Measurements from ENCODE around the gene ADARB1.

The ADARB1 gene

DNA sequence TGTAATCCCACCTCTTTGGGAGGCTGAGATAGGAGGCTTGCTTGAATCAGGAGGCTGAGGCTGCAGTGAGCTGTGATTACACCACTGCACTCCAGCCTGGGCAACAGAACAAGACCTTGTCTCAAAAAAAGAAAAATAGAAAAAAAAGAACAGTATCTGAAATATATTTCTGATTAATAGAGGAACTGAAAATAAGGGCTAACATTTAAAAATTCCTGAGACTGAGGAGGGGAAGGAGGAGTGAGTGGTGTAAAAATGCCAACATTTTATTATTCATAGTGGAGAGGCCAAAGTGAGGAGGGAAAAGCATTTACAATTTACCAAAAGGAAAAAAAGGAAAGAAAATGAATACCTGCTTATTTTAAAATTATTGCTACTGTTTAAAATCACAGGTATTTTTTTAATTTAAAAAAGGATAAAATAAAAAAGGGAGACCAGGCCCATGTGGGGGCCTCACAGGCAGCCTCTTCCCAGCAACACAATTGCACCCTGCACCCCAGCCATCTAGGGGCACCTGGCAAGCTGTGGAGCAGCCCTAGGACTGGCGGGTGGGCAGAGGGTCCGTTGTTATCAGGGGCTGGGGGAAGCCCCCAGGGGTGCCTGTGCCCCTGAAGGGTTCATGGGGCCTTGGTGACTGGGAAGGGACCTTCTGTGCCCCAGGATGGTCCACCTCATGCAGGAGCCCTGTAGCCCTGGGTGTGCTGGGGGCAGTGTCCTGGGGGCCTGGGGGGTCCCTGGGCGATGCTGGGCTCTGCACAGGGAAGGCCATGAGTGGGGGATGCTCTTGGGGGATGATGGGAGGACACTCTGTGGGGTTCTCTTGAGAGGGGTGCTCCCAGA, 34.8 kb upstream of the ADARB1 start:
- Histone ChIP-seq H3K4me3 (ENCODE audit: insufficient read depth in 1 of 2, low read depth in 1 of 2, low read length in 2 of 2) (no peak overlapping the region), H3K4me2 (ENCODE audit: low read length, poor library complexity, severe bottlenecking) (no peak overlapping the region), H3K36me3 (ENCODE audit: control insufficient read depth in 1 of 2, insufficient read depth in 2 of 2, low read depth in 1 of 2, low read length in 2 of 2) (peaks cover 0 to 2% of the 10 kb centered on the region in 2 experiments), H3K79me1 (replicated peaks; ENCODE audit: low read length, poor library complexity, severe bottlenecking) (no peaks in the 10 kb centered on the region), H2BK5ac (ENCODE audit: low read depth, low read length, poor library complexity, severe bottlenecking) (no peak overlapping the region), H2BK15ac (ENCODE audit: low read depth, poor library complexity, severe bottlenecking) (no peak overlapping the region), H3K14ac (ENCODE audit: low read length in 2 of 2) (no peak overlapping the region), H2AFZ (ENCODE audit: low read depth, low read length) (no peak overlapping the region), H4K91ac (ENCODE audit: low read length) (no peak overlapping the region), H3K4me1 (ENCODE audit: control insufficient read depth, insufficient read depth, low read depth, low read length) (peaks cover 8% of the 10 kb centered on the region), H4K8ac (ENCODE audit: low read length) (no peak overlapping the region), H3K9me3 (ENCODE audit: control insufficient read depth, low read length) (peaks cover 15% of the 10 kb centered on the region), H2AK5ac (ENCODE audit: low read length, severe bottlenecking) (no peak overlapping the region), H3K9ac (ENCODE audit: low read length) (no peak overlapping the region), H3K4ac (ENCODE audit: low read depth in 1 of 2, low read length in 2 of 2) (no peak overlapping the region), H2BK120ac (ENCODE audit: low read depth, low read length) (no peak overlapping the region), H2BK12ac (ENCODE audit: low read length in 2 of 2) (no peak overlapping the region), H3K27me3 (ENCODE audit: control insufficient read depth in 1 of 2, insufficient read depth in 1 of 2, low read length in 2 of 2) (peaks cover 0 to 24% of the 10 kb centered on the region in 2 experiments), H3K18ac (ENCODE audit: low read depth in 1 of 2, low read length in 2 of 2) (no peak overlapping the region), H3K23ac (ENCODE audit: low read length in 2 of 2) (no peak overlapping the region), H3K27ac (ENCODE audit: low read length, poor library complexity, severe bottlenecking) (no peak overlapping the region)
- no peak for DNase-seq
- 64% methylated on average over 3 of the region's 3 CpGs for WGBS

DNA sequence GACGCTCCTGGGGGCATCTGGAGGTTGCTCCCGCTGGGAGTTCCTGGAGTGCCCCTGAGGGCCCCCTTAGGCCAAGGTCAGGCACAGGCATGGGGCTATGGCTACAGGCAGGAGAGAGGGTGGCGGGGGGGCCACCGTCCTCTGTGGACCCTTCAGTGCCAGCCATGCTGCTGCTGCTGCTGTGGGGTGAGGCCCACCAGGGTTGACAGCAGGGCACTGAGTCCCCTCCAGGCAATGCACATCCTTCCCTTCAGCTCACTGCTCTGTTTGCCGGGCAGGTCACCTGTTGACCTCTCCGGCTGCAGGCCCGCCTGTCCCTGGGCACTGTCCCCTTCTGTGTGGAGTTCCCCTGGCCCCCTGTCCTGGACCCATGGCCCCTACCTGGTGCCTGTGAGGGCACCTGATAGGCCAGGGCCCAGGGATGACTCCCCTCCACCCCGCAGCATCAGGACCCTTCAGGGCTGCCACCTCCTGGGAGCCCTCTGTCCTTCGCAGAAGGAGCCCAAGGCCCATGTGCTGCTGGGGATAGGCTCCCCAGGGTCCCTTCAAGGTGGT, 34.1 kb upstream of the ADARB1 start:
- Histone ChIP-seq H2BK5ac (ENCODE audit: low read depth, low read length, poor library complexity, severe bottlenecking) (no peak overlapping the region), H3K27me3 (ENCODE audit: control insufficient read depth in 1 of 2, insufficient read depth in 1 of 2, low read length in 2 of 2) (peaks cover 0 to 23% of the 10 kb centered on the region in 2 experiments), H3K4me3 (ENCODE audit: insufficient read depth in 1 of 2, low read depth in 1 of 2, low read length in 2 of 2) (no peak overlapping the region), H3K4me1 (ENCODE audit: control insufficient read depth, insufficient read depth, low read depth, low read length) (peaks cover 8% of the 10 kb centered on the region), H3K9me3 (ENCODE audit: control insufficient read depth, low read length) (peaks cover 16% of the 10 kb centered on the region), H3K4me2 (ENCODE audit: low read length, poor library complexity, severe bottlenecking) (no peak overlapping the region), H3K79me1 (replicated peaks; ENCODE audit: low read length, poor library complexity, severe bottlenecking) (no peaks in the 10 kb centered on the region), H2AK5ac (ENCODE audit: low read length, severe bottlenecking) (no peak overlapping the region), H2BK15ac (ENCODE audit: low read depth, poor library complexity, severe bottlenecking) (peak overlapping the region; percentile 80), H3K18ac (ENCODE audit: low read depth in 1 of 2, low read length in 2 of 2) (peak overlapping the region in 1 of 2 experiments; percentile 38), H3K23ac (ENCODE audit: low read length in 2 of 2) (no peak overlapping the region), H3K27ac (ENCODE audit: low read length, poor library complexity, severe bottlenecking) (no peak overlapping the region), H3K9ac (ENCODE audit: low read length) (no peak overlapping the region), H3K4ac (ENCODE audit: low read depth in 1 of 2, low read length in 2 of 2) (no peak overlapping the region), H2BK120ac (ENCODE audit: low read depth, low read length) (no peak overlapping the region), H4K91ac (ENCODE audit: low read length) (peak overlapping the region; percentile 4), H2AFZ (ENCODE audit: low read depth, low read length) (no peak overlapping the region), H3K36me3 (ENCODE audit: control insufficient read depth in 1 of 2, insufficient read depth in 2 of 2, low read depth in 1 of 2, low read length in 2 of 2) (no peaks in the 10 kb centered on the region), H2BK12ac (ENCODE audit: low read length in 2 of 2) (peak overlapping the region in 1 of 2 experiments; percentile 37), H3K14ac (ENCODE audit: low read length in 2 of 2) (peak overlapping the region in 1 of 2 experiments; percentile 69), H4K8ac (ENCODE audit: low read length) (no peak overlapping the region)
- WGBS, result 92% methylated on average over 9 of the region's 9 CpGs
- no peak for DNase-seq

DNA sequence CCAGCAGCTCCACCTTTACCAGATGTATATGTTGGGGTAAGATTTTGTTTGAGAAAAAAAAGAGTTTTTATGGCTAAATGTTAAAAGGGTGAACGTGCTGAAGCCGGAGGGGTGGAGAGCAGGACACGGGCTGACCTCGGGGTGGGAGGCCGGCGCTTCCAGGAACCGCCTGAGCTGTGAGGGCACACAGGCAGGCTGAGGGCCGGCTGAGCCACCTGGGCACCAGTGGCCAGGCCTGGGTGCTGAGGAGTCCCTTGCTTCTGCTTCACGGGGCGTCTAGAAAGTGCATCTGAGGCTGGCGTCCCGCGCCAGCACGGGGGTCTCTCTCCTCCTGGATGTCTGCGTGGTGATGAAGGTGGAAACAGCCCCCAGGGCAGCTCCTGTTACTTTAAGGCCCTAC, 33.6 kb upstream of the ADARB1 start:
- peak overlapping the region; percentile 80 for H2BK15ac ChIP-seq (ENCODE audit: low read depth, poor library complexity, severe bottlenecking)
- H3K4ac ChIP-seq (ENCODE audit: low read depth in 1 of 2, low read length in 2 of 2), result peak overlapping the region in 1 of 2 experiments; percentile 60
- H2BK120ac ChIP-seq (ENCODE audit: low read depth, low read length), result peak overlapping the region; percentile 37

DNA sequence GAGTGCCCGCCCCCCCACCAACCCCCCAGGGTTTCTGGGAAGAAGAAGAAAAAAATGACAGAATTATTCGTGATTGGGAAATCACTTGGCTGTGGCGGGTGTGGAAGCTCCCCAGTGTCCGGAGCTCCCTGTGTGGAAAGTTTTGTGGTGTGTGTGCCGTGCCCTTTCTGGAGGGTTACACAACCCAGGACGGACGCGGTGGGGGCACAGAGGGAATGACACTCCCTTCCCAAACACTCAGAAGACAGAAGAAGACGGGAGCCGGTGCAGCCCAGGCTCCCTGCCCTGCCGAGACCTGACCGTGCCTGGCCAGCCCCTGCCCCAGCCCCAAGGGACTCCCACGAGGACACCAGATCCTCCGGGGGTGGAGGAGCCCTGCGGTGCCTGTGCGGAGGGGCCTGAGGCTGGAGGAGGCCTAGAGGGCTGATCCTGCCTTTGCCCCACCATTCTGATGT, 33.0 kb upstream of the ADARB1 start:
- H2AK5ac ChIP-seq (ENCODE audit: low read length, severe bottlenecking), result no peak overlapping the region
- H2BK15ac ChIP-seq (ENCODE audit: low read depth, poor library complexity, severe bottlenecking), result no peak overlapping the region
- H4K91ac ChIP-seq (ENCODE audit: low read length), result no peak overlapping the region
- no peak overlapping the region for H3K14ac ChIP-seq (ENCODE audit: low read length in 2 of 2)
- peak overlapping the region; percentile 43 for H3K4me2 ChIP-seq (ENCODE audit: low read length, poor library complexity, severe bottlenecking)
- peak overlapping the region; percentile 67 for H3K9ac ChIP-seq (ENCODE audit: low read length)
- H2BK120ac ChIP-seq (ENCODE audit: low read depth, low read length), result peak overlapping the region; percentile 0
- DNase-seq, result peak; percentile 86
- no peak overlapping the region for H2AFZ ChIP-seq (ENCODE audit: low read depth, low read length)
- H2BK12ac ChIP-seq (ENCODE audit: low read length in 2 of 2), result peak overlapping the region in 1 of 2 experiments; percentile 64
- peak overlapping the region in 1 of 2 experiments; percentile 67 for H3K4me3 ChIP-seq (ENCODE audit: insufficient read depth in 1 of 2, low read depth in 1 of 2, low read length in 2 of 2)
- H3K79me1 ChIP-seq (replicated peaks; ENCODE audit: low read length, poor library complexity, severe bottlenecking), result no peaks in the 10 kb centered on the region
- no peak overlapping the region for H3K23ac ChIP-seq (ENCODE audit: low read length in 2 of 2)
- peaks cover 23% of the 10 kb centered on the region for H3K9me3 ChIP-seq (ENCODE audit: control insufficient read depth, low read length)
- peak overlapping the region in 1 of 2 experiments; percentile 37 for H3K18ac ChIP-seq (ENCODE audit: low read depth in 1 of 2, low read length in 2 of 2)
- no peaks in the 10 kb centered on the region for H3K36me3 ChIP-seq (ENCODE audit: control insufficient read depth in 1 of 2, insufficient read depth in 2 of 2, low read depth in 1 of 2, low read length in 2 of 2)
- no peak overlapping the region for H2BK5ac ChIP-seq (ENCODE audit: low read depth, low read length, poor library complexity, severe bottlenecking)
- H3K27ac ChIP-seq (ENCODE audit: low read length, poor library complexity, severe bottlenecking), result no peak overlapping the region
- H3K4ac ChIP-seq (ENCODE audit: low read depth in 1 of 2, low read length in 2 of 2), result no peak overlapping the region
- 61% methylated on average over 13 of the region's 16 CpGs for WGBS
- H3K27me3 ChIP-seq (ENCODE audit: control insufficient read depth in 1 of 2, insufficient read depth in 1 of 2, low read length in 2 of 2), result peaks cover 0 to 29% of the 10 kb centered on the region in 2 experiments
- H4K8ac ChIP-seq (ENCODE audit: low read length), result peak overlapping the region; percentile 3
- H3K4me1 ChIP-seq (ENCODE audit: control insufficient read depth, insufficient read depth, low read depth, low read length), result peaks cover 8% of the 10 kb centered on the region

More for the DNA sequence above, 33.6 kb upstream of the ADARB1 start:
- H2AK5ac ChIP-seq (ENCODE audit: low read length, severe bottlenecking), result peak overlapping the region; percentile 17
- no peak overlapping the region for H3K27ac ChIP-seq (ENCODE audit: low read length, poor library complexity, severe bottlenecking)
- peak overlapping the region in 1 of 2 experiments; percentile 45 for H2BK12ac ChIP-seq (ENCODE audit: low read length in 2 of 2)
- H4K91ac ChIP-seq (ENCODE audit: low read length), result peak overlapping the region; percentile 82
- 91% methylated on average over 15 of the region's 15 CpGs for WGBS
- no peaks in the 10 kb centered on the region for H3K36me3 ChIP-seq (ENCODE audit: control insufficient read depth in 1 of 2, insufficient read depth in 2 of 2, low read depth in 1 of 2, low read length in 2 of 2)
- H2AFZ ChIP-seq (ENCODE audit: low read depth, low read length), result no peak overlapping the region
- H3K4me2 ChIP-seq (ENCODE audit: low read length, poor library complexity, severe bottlenecking), result no peak overlapping the region
- H3K9me3 ChIP-seq (ENCODE audit: control insufficient read depth, low read length), result peaks cover 21% of the 10 kb centered on the region
- H2BK5ac ChIP-seq (ENCODE audit: low read depth, low read length, poor library complexity, severe bottlenecking), result no peak overlapping the region
- H3K4me3 ChIP-seq (ENCODE audit: insufficient read depth in 1 of 2, low read depth in 1 of 2, low read length in 2 of 2), result peak overlapping the region in 1 of 2 experiments; percentile 67
- H3K79me1 ChIP-seq (replicated peaks; ENCODE audit: low read length, poor library complexity, severe bottlenecking), result no peaks in the 10 kb centered on the region
- no peak overlapping the region for H3K18ac ChIP-seq (ENCODE audit: low read depth in 1 of 2, low read length in 2 of 2)
- H3K23ac ChIP-seq (ENCODE audit: low read length in 2 of 2), result no peak overlapping the region
- no peak for DNase-seq
- H3K14ac ChIP-seq (ENCODE audit: low read length in 2 of 2), result no peak overlapping the region
- peak overlapping the region; percentile 35 for H4K8ac ChIP-seq (ENCODE audit: low read length)
- peaks cover 0 to 28% of the 10 kb centered on the region in 2 experiments for H3K27me3 ChIP-seq (ENCODE audit: control insufficient read depth in 1 of 2, insufficient read depth in 1 of 2, low read length in 2 of 2)
- peaks cover 8% of the 10 kb centered on the region for H3K4me1 ChIP-seq (ENCODE audit: control insufficient read depth, insufficient read depth, low read depth, low read length)
- peak overlapping the region; percentile 67 for H3K9ac ChIP-seq (ENCODE audit: low read length)
